GM18499 (cell line): ENCODE results near the gene ZNF747.

ENCODE experiments used
- ATAC-seq: cut with Tn5 transposase; IDR thresholded peaks from one replicate; pipeline ENCODE4 v1.9.1; 2021; ENCODE audit warnings: moderate number of reproducible peaks; ENCODE audit not compliant: insufficient read depth, unreplicated experiment

The ZNF747 gene

DNA sequence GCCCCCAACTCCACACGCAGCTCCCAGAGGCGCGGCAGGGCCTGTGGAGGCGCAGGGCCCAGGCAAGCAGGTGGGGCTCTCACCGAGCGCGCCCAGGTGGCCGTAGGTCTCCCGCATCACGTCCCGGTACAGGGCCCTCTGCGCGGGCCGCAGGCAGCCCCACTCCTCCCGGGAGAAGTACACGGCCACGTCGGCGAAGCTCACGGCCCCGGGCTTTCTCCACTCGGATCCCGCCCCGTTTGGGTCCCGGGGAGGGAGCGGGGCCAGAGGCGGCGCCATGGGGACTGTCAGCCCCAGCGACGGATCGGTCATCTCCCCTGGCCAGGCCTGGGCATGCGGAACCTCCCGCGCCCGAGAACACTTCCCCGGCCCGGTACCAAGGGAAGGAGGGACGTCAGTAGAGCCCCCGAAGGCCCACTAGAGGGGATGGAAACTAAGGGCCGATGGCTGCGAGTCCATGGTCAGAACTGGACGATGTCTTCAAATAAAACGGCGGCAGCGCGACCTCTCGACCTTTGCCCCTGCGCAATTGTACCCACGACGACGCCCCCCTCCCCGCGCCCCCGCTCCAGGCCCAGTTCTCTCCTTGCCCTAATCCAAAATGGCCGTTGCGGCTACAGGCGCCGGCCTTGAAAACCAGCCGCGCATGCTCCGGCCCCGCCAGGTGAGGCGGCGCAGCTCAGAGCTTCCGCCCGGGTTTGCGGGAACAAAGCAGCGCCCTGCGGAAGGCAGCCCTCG is at the start of gene ZNF747:
TSS of gene ZNF747 (minus strand) at position 491 of the 738 bp plus-strand sequence. CDS start at position 312, 179 bp downstream.
- ATAC-seq, result no peak

DNA sequence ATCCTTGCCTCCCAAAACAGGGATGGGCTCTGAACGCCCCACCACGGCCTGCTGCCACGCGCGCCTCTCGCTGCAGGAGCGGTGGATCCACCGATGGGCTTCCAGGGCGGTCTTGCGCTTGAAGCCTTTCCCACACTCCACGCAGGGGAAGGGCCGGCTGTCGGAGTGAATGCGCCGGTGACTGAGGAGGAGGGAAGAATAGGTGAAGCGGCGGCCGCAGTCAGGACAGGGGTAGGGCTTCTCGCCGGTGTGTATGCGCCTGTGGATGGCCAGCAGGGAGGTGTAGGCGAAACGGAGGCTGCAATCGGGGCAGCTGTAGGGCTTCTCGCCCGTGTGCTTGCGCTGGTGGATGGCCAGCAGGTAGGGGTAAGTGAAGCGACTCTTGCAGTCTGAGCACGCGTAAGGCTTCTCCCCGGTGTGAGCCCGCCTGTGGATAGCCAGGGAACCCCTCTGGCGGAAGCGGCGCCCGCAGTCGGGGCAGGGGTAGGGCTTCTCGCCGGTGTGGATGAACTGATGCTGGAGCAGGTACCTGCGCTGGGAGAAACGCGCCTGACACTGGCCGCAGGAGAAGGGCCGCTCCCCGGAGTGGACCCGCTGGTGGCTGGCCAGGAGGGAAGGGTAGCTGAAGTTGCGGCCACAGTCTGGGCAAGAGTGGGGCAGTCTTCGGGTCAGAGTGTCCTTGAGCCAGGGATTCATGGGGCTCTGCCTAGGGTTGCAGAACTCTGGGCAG is 48.1 kb upstream of the ZNF747 start:
- no peak for ATAC-seq

DNA sequence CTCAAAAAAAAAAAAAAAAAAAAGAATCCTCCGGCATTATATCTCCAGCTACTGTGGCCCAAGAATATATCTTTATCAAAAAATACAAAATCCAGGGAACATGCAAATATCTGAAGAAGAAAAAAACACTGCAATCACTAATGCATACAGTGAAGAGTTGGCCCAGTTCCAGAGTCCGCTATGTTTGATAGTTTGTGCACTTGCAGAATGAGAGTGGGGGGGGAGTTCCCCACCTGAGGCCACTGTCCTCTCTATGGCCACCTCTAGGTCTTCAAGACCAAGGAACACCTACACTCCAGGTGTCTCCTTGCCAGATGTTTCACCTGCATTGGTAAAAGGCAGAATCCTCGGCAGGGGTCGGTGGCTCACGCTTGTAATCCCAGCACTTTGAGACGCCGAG is 46.8 kb upstream of the ZNF747 start:
- no peak for ATAC-seq

DNA sequence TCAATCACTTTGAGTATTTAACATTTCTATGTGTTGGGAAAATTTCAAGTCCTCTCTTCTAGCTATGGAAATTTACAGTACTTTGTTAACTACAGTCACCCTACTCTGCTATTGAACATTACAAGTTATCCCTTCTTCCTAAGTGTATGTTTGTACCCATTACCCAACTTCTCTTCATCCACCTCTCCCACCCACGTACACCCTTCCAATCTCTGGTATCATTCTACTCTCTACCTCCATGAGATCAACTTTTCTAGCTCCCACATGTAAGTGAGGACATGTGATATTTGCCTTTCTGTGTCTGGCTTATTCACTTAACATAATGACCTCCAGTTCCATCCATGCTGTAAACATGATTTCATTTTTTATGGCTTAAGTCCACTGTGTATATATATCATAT is 40.0 kb upstream of the ZNF747 start:
- ATAC-seq, result no peak

DNA sequence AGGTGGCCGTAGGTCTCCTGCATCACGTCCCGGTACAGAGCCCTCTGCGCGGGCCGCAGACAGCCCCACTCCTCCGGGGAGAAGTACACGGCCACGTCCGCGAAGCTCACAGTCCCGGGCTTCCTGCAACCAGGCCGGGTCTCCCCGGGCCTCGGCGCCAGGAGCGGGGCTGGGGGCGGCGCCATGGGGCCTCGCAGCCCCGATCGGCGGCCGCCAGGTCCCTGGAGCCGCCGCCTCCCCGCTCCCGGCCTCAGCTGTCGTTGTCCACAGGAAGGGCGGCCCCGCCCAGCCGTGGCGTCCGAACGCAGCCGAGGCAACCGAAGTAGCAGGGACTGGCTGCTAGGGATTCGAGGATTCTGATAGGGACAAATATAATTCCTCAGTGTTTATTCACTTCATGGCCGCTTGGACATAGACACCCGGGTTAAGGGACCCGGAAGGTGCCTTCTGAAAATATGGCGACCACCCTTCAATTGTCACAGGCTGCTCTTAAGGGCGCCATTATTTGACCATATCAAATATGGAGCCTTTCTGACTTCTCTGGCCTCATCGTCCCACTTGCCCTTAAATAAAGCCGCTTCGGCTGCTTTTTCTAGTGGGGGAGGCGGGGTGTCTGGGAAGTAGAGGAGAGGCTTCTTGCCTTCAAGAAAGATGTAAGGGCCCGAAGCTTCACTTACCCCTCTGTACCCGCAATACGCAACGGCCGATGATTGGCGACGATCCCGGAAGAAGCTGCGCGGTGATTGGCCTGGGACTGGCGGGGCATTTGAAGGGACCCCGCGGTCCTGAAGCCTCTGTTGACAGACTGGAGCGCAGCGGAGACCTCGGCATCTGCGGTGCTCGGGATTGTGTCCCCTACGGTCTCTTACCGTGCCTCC is 37.0 kb upstream of the ZNF747 start, which contains the start of gene ZNF688:
TSS of gene ZNF688 (minus strand) at position 270 of the 878 bp plus-strand sequence. CDS start at position 185, 85 bp downstream.
- ATAC-seq, result peak; percentile 39

DNA sequence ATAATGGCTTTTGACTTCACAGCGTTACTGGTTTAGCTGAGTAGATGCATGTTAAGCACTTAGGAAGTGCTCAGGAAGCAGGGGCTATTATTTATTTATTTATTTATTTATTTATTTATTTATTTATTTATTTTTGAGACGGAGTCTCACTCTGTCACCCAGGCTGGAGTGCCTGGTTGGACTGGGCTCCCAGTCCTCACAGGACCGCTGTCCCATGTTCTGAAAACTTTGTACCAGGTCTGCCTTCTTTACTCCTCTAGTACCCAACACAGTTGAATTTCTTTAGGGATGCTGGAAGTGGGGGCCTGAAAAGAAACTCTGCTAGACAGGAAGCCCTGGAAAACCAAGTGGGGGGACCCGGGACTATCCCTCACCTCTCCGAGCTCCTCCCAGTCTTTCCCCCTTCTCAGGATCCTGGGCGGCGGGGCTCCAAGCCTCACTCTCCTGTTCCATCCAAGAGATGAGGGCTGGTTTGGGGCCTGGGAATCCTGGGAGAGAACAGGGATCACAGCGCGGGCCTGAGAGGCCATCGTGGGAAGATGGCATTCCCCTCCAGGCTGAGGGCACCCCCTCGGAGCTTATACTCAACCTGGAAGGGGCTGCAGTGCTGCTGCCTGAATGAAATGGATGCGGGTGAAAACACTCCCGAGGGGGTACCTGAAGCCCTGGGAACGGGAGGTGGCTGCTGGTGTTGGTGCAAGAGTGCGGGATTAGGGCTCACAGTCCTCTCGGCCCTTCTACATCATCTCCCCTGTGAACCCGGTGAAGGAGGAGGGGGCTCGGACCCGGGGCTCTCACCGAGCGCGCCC is 36.2 kb upstream of the ZNF747 start:
- no peak for ATAC-seq

DNA sequence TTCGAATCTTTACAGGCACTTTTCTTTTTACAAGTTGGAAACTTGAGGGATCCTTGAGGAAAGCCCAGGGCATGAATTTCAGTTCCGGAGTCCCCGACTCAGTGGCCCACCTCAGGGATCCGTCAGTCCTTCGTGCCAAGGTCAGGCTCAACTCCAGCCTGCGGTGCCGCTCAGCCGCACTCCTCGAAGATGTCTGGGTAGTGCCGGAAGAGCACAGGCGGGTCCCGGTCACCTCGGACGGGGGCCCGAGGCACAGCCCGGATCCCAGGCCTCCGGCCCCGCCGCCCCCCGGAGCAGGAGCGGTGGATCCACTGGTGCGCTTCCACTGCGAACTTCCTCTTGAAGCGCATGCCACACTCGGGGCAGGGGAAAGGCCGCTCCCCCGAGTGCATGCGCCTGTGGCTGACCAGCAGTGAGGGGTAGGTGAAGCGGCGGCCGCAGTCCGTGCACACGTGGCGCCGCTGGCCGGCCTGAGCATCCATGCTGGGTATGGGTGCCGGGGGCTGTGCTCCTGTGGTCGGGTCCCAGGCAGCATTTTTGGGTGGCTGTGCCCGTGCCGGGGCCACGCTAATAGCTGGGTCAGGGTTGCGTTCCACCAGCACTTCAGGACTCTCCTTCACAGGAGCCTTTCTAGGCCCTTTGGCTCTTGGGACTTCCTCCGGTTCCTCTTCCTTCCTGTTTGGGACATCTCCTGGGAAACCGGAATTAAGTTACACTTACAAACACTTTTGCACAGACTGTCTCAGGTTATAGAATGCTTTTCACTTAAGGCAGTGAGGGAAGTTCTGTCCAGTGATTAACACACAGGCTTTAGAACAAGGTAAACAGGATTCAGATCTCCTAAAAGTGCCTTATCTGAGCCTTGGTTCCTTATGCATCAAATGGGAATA is 35.3 kb upstream of the ZNF747 start:
- no peak for ATAC-seq

DNA sequence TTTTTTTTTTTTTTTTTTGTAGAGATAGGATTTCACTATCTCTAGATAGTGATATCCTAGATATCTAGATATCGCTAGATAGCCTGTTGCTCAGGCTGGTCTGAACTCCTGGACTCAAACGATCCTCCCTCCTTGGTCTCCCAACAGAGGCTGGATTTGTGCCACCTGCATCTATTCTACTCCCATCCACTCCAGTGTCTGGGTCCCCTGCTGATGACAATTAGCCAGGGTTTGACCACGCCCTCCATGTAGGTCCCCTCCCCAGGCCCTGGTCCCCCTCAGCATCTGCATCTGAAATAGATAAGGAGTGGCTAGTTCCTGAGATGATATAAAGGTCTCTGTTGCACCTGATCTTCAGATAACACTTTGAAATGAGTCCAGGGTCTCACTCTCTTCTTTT is 34.6 kb upstream of the ZNF747 start:
- no peak for ATAC-seq

DNA sequence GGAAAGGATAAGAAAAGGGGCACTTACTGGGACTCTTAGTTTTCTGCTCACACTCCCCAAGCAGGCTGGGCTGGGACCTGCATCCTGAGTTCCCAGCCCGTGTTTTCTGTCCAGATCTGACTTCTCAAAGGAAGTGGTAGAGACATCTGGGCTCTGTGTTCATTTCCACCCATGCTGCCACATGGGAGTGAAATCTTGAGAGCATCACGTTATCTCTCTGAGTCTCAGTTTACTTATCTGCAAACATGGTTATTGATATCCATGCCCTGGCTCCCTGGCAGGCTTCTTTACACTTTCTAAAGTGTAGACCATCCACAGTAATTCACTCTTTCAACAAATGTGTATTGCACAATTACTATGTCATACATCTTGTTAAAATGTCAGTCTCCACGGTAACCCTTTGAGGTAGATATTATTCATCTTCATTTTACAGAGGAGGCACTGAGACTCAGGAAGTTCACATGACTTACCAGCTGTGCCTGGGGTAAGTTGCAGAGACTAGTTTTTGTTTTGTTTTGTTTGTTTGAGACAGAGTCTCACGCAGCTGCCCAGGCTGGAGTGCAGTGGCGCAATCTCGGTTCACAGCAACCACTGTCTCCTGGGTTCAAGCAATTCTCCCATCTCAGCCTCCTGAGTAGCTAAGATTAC is 33.5 kb upstream of the ZNF747 start:
- no peak for ATAC-seq

DNA sequence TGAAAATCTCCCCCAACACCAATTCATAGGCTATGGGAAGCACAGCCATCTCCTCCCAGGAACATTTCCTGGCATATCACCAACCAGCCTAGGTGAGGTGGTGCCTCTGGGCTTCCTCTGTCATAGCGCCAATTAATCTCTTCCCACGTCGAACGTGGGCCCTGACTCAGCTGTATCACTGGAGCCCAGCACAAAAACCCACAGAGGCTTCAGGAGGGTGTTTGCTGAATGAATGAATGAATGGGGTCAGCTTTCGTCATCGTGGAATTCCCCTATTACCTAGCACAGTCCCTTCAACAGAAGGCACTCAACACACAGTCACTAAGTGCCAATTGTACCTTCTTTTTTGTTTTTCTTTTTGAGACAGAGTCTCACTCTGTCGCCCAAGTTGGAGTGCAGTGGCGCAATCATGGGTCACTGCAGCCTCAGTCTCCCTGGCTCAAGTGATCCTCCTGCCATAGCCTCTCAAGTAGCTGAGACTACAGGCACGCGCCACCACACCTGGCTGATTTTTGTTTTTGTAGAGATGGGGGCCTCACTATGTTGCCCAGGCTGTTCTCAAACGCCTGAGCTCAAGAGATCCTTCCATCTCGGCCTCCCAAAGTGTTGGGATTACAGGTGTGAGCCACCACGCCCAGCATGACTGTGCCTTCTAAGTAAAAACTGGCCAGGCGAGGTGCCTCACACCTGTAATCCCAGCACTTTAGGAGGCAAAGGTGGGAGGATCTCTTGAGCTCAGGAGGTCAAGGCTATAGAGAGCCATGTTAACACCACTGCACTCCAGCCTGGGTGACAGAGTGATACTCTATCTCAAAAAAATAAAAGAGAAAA is 32.7 kb upstream of the ZNF747 start:
- ATAC-seq, result no peak

DNA sequence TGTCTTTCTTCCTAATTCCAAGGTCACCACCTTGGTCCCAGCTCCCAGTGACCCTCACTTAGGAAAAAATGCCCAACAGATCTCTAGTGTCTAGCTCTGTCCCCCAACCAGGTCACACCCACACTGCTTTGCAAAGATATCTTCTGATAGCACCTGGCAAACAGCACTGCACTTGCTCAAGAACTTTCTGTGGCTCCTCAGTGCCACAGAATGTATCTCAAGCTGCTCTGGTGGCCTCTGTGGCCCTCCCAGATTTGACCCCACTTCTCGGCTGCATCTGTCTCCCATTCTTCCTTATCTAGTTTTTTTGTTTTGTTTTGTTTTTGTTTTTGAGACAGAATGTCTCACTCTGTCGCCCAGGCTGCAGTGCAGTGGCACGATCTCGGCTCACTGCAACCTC is 31.9 kb upstream of the ZNF747 start:
- no peak for ATAC-seq

DNA sequence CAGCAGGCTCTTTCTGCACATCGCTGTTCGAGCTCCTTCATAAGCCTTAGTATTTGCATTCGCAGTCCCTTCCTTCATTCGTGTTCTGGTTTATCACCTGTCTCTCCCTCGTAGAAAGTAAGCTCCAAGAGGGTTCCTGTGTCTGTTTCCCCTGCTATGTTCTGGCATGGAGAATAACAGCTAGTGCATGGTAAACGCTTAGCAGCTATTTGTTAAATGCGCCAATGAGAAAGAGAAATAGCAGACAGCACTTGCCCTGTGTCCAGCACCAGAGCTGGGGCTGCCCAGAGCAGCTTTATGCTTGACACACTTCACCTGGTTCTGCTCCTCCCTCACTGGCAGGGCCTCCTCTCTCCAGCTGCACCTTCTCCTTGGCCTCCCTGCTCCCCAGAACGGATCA is 31.3 kb upstream of the ZNF747 start:
- ATAC-seq, result no peak

DNA sequence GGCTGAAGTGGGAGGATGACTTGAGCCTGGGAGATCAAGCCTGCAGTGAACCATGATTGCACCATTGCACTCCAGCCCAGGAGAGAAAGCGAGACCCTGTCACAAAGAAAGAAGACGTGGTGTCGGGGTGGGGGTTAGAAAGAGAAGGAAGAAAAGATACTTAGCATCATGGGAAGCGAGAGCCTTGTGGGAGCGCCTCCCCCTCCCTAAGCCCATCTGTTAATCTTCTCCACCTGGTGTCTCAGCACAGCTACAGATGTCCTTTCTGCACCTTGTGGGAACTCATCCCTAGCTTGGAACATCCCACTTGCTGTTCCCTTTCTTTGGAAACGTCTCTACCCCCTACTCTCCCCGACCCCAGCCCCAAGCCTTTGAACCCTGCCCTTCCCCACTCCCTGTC is 30.9 kb upstream of the ZNF747 start:
- ATAC-seq, result no peak

DNA sequence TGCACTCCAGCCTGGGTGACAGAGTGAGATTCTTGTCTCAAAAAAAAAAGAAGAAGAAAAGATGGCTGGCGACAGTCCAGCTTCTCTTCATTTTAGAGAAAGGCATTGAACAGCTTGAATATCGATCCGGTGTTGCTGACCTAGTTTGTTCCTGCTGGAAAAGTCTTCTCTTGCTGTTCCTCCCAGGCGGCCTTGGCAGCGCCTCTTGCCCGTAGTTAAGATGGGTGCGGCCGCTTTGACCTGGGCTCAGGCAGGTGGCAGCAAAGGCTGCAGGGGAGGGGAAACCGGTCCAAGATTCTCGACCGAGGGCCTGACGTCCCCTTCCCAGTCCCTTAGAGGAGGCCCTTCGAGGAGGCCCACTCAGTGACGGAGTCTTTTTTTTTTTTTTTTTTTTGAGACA is 27.4 kb upstream of the ZNF747 start:
- ATAC-seq, result no peak

DNA sequence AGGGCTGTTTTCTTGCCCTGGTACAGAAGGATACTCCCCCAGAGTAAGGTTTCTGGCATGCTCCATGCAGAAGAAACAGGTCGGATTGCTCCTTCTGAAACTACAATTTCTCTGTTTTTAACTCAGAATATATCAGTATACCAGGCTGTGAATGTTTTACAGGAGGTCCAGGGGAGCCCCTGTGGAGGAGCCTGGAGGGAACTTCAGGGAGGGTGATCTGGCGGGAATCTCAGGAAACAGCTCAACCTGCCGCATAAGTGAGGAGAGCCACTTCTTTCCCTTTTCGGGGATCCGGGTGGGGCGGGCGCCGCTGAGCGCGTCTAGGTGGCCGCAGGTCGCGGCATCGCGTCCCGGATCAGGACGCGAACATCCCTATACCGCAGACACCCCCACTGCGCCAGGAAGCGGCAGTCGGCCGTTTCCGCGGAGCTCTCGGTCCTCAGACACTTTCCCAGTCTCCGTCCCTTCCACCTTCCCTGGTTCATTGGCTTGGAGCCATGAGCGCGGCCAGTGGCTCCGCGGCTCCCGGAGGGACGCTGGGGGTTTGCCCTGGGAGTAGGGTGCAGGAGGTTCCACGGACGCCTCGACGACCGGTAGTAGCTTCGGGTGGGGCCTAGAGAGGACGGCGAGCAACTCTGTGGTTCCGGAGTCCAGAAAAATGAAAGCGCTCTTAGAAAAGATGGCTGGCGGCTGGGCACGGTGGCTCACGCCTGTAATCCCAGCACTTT is 26.6 kb upstream of the ZNF747 start:
- no peak for ATAC-seq

DNA sequence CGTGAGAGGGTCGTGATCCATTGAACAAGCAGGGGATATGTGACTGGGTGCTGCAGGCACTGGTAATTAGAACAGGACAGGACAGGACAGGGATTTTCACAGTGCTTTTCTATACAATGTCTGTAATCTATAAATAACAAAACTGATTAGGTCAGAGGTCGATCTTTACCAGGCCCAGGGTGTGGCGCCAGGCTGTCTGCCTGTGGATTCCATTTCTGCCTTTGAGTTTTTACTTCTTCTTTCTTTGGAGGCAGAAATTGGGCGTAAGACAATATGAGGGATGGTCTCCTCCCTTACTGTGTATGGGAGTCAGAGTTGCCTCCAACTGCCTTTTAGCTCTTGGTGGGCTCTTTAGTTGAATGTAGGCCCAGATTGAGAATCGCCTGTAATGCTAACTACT is 25.0 kb upstream of the ZNF747 start:
- ATAC-seq, result no peak

DNA sequence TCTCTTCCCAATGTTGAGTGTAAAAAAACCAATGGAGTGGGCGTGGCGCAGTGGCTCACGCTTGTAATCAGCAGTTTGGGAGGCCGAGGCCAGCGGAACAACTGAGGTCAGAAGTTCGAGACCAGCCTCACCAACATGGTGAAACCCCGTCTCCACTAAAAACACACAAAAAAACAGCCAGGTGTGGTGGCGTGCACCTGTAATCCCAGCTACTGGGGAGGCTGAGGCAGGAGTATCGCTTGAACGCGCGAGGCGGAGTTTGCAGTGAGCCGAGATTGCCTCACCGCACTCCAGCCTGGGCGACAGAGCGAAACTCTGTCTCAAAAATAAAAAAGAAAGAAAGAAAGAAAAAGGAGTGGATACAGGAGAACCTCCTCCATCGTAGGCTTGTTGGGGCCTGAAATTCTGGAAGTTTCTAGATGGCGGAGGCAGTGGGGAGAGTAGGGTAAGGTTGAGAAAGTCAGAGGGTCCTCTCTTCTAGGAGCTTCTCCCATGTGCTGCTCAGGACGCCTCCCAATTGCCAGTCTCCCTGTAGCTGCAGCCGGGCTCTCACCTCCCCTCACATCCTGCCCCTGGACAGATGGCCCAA is 24.2 kb upstream of the ZNF747 start:
- ATAC-seq, result no peak
